Muscle layer of colon (tissue), 2 donors: ENCODE measurements around the gene MIA3.

Source experiments
- H3K27ac ChIP-seq: one replicate; pipeline ENCODE4 v1.7.0; 2013; ENCODE audit warnings: low read depth, mild to moderate bottlenecking, low read length, moderate library complexity
- H3K27me3 ChIP-seq, 2 donors: one replicate each; pipeline ENCODE4 v1.7.0; 2013; ENCODE audit warnings: low read length in 2 of 2, mild to moderate bottlenecking in 2 of 2; ENCODE audit not compliant: insufficient read depth in 2 of 2, control insufficient read depth in 1 of 2
- H3K36me3 ChIP-seq: one replicate; pipeline ENCODE4 v1.7.0; 2013; ENCODE audit warnings: mild to moderate bottlenecking, low read length; ENCODE audit not compliant: insufficient read depth
- H3K4me1 ChIP-seq: one replicate; pipeline ENCODE4 v1.7.0; 2013; ENCODE audit warnings: mild to moderate bottlenecking, low read length; ENCODE audit not compliant: insufficient read depth
- H3K4me3 ChIP-seq, 2 donors: one replicate each; pipeline ENCODE4 v1.7.0; 2013; ENCODE audit warnings: low read length in 2 of 2, low read depth in 1 of 2, mild to moderate bottlenecking in 1 of 2, moderate library complexity in 1 of 2
- H3K9ac ChIP-seq: one replicate; pipeline ENCODE4 v1.7.0; 2013; ENCODE audit warnings: low read length
- H3K9me3 ChIP-seq: one replicate; pipeline ENCODE4 v1.7.0; 2013; ENCODE audit warnings: mild to moderate bottlenecking, low read length
- donor health status: abdominal sarcoma.
- donor health status: Adenocarcinoma of cecum.

Gene MIA3

DNA sequence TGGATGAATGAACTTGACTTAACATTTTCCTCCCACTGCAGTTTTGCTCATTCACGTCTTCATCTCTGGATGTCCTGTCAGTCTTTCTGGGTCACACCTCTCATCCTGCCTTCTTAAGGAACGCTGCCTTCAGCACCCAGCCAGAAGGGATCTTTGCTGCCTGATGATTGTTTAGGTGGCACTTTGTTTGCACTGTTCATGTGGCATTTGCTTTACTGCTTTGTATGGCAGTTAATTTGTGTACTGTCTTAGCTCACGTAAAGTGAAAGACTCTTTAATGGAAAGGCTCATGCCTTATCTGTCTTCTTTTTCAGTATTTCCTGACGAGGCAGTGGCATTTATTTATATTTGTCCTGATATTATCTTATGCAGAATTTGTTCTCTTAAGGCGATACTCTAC is 4.9 kb downstream of the MIA3 start:
- Histone ChIP-seq H3K27ac (no peak overlapping the region), H3K4me3 (no peak overlapping the region), H3K27me3 (no peaks in the 10 kb centered on the region), H3K4me1 (peaks cover 11% of the 10 kb centered on the region), H3K9me3 (no peaks in the 10 kb centered on the region), H3K9ac (no peak overlapping the region), H3K36me3 (peaks cover 42% of the 10 kb centered on the region)

DNA sequence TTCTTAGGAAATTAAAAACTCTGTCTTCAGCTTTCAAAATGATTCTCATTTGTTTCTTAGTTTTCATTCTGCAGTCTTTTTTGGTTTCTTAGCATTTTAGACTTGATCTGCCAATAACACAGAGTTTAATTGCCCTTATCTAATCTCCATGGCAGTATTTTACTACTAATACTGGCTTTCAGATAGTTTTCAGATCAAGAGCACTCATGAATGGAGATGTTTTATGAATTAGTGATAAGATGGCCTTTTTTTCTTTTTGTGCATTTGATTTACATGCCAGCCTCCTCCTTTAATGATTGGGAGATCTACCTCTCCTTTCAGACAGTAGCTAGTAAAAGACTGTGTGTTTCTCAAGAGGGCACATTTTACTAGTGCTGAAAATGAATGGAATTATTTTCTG is 5.6 kb downstream of the MIA3 start:
- H3K27me3 ChIP-seq, result no peaks in the 10 kb centered on the region
- H3K4me1 ChIP-seq, result peaks cover 11% of the 10 kb centered on the region
- no peaks in the 10 kb centered on the region for H3K9me3 ChIP-seq
- H3K27ac ChIP-seq, result no peak overlapping the region
- no peak overlapping the region for H3K4me3 ChIP-seq
- H3K9ac ChIP-seq, result no peak overlapping the region
- H3K36me3 ChIP-seq, result peaks cover 49% of the 10 kb centered on the region

- peaks cover 57% of the 10 kb centered on the region for H3K36me3 ChIP-seq
- H3K9me3 ChIP-seq, result no peaks in the 10 kb centered on the region
- H3K4me3 ChIP-seq, result no peak overlapping the region
Observed at GRCh38 chr1:222624214-222624613, 6.3 kb downstream of the MIA3 start.

DNA sequence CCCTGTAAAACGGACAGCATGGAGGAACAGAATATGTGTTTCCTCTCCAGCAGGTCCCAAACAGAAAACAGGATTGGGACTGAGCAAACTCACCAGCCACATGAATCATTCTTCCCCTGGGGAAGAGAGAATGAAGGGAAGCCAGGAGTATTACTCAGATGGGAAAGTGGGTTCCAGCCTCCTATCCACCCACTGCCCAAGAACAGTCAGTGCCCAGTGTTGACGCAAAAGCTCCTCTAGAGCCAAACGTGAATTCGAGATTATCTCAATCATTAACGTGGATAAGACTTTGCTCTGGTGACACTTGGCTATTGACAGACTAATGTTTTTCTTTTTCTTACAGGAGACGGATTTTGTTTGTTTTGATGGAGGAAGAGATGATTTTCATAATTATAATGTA is 9.3 kb downstream of the MIA3 start:
- Histone ChIP-seq H3K27me3 (no peaks in the 10 kb centered on the region), H3K36me3 (peaks cover 78% of the 10 kb centered on the region), H3K27ac (no peak overlapping the region), H3K4me1 (no peaks in the 10 kb centered on the region), H3K9ac (no peak overlapping the region), H3K4me3 (no peak overlapping the region), H3K9me3 (no peaks in the 10 kb centered on the region)

More at GRCh38 chr1:222624214-222624613, 6.3 kb downstream of the MIA3 start:
- Histone ChIP-seq H3K4me1 (peaks cover 7% of the 10 kb centered on the region), H3K9ac (no peak overlapping the region), H3K27ac (no peak overlapping the region), H3K27me3 (no peaks in the 10 kb centered on the region)

- Histone ChIP-seq H3K27ac (no peak overlapping the region), H3K9ac (no peak overlapping the region), H3K9me3 (no peaks in the 10 kb centered on the region), H3K36me3 (peaks cover 74% of the 10 kb centered on the region), H3K4me3 (no peak overlapping the region), H3K4me1 (no peaks in the 10 kb centered on the region), H3K27me3 (no peaks in the 10 kb centered on the region)
Observed at GRCh38 chr1:222629921-222630535, 12.1 kb downstream of the MIA3 start.

- Histone ChIP-seq H3K9me3 (no peaks in the 10 kb centered on the region), H3K9ac (no peak overlapping the region), H3K4me1 (no peaks in the 10 kb centered on the region), H3K27me3 (no peaks in the 10 kb centered on the region), H3K4me3 (no peak overlapping the region), H3K36me3 (peaks cover 68% of the 10 kb centered on the region), H3K27ac (no peak overlapping the region)
Observed at GRCh38 chr1:222631611-222632208, 13.8 kb downstream of the MIA3 start.

- Histone ChIP-seq H3K36me3 (peaks cover 64% of the 10 kb centered on the region), H3K4me1 (no peaks in the 10 kb centered on the region), H3K27ac (no peak overlapping the region), H3K4me3 (no peak overlapping the region), H3K9me3 (no peaks in the 10 kb centered on the region), H3K27me3 (no peaks in the 10 kb centered on the region), H3K9ac (no peak overlapping the region)
Observed at GRCh38 chr1:222632749-222633148, 14.9 kb downstream of the MIA3 start.

- H3K27me3 ChIP-seq, result no peaks in the 10 kb centered on the region
- no peaks in the 10 kb centered on the region for H3K9me3 ChIP-seq
- no peak overlapping the region for H3K4me3 ChIP-seq
- H3K36me3 ChIP-seq, result peaks cover 48% of the 10 kb centered on the region
- H3K9ac ChIP-seq, result no peak overlapping the region
- H3K4me1 ChIP-seq, result no peaks in the 10 kb centered on the region
- no peak overlapping the region for H3K27ac ChIP-seq
Observed at GRCh38 chr1:222634180-222635013, 16.5 kb downstream of the MIA3 start.

GRCh38 chr1:222641269-222641948 is 23.5 kb downstream of the MIA3 start:
- Histone ChIP-seq H3K27me3 (no peaks in the 10 kb centered on the region), H3K27ac (no peak overlapping the region), H3K4me1 (peaks cover 16% of the 10 kb centered on the region), H3K9me3 (no peaks in the 10 kb centered on the region), H3K4me3 (no peak overlapping the region), H3K9ac (no peak overlapping the region), H3K36me3 (no peaks in the 10 kb centered on the region)

- Histone ChIP-seq H3K4me3 (no peak overlapping the region), H3K9ac (no peak overlapping the region), H3K27ac (no peak overlapping the region), H3K4me1 (peaks cover 16% of the 10 kb centered on the region), H3K9me3 (no peaks in the 10 kb centered on the region), H3K36me3 (no peaks in the 10 kb centered on the region), H3K27me3 (no peaks in the 10 kb centered on the region)
Observed at GRCh38 chr1:222642468-222642867, 24.6 kb downstream of the MIA3 start.

GRCh38 chr1:222643606-222643937 is 25.7 kb downstream of the MIA3 start:
- Histone ChIP-seq H3K36me3 (no peaks in the 10 kb centered on the region), H3K27ac (peak overlapping the region; percentile 99), H3K27me3 (no peaks in the 10 kb centered on the region), H3K4me3 (peak overlapping the region; percentile 76 to 91), H3K9ac (peak overlapping the region; percentile 97), H3K4me1 (peaks cover 16% of the 10 kb centered on the region), H3K9me3 (no peaks in the 10 kb centered on the region)
